H9 (cell line): Measurements from ENCODE around the gene SYNPO. TPM values are rescaled to one million over a fixed set of nuclear protein-coding genes. Genes with fewer than 3 reads are reported as not detected.

ENCODE experiments used
- DNase-seq: peaks from one replicate; pipeline ENCODE4 v3.0.0-alpha.2; 2017
- H2AFZ ChIP-seq: one replicate; pipeline ENCODE4 v1.6.1; 2013; ENCODE audit warnings: mild to moderate bottlenecking, low read length, control low read depth, moderate library complexity
- H2AK5ac ChIP-seq: 2 replicates; pipeline ENCODE4 v1.6.1; 2013; ENCODE audit warnings: low read length, control low read depth, mixed read lengths; ENCODE audit not compliant: insufficient read length
- H2BK120ac ChIP-seq: one replicate; pipeline ENCODE4 v1.6.1; 2013; ENCODE audit warnings: low read depth, mild to moderate bottlenecking, low read length, control low read depth, inconsistent platforms; ENCODE audit not compliant: poor library complexity, severe bottlenecking
- H2BK12ac ChIP-seq: 2 replicates; pipeline ENCODE4 v1.6.1; 2013; ENCODE audit warnings: low read length, control low read depth, mixed read lengths, low read depth; ENCODE audit not compliant: insufficient read length
- H2BK15ac ChIP-seq: 2 replicates; pipeline ENCODE4 v1.6.1; 2013; ENCODE audit warnings: low read depth, low read length, control low read depth
- H2BK20ac ChIP-seq: one replicate; pipeline ENCODE4 v1.6.1; 2013; ENCODE audit warnings: low read depth, mild to moderate bottlenecking, low read length, control low read depth, inconsistent platforms; ENCODE audit not compliant: poor library complexity, severe bottlenecking
- H2BK5ac ChIP-seq: 2 replicates; pipeline ENCODE4 v1.6.1; 2013; ENCODE audit warnings: low read length, control low read depth, mixed read lengths; ENCODE audit not compliant: insufficient read length
- H3K14ac ChIP-seq: 2 replicates; pipeline ENCODE4 v1.6.1; 2013; ENCODE audit warnings: low read length, control low read depth; ENCODE audit not compliant: insufficient read depth
- H3K18ac ChIP-seq: 2 replicates; pipeline ENCODE4 v1.6.1; 2013; ENCODE audit warnings: low read depth, mild to moderate bottlenecking, mixed read lengths, low read length, control low read depth; ENCODE audit not compliant: insufficient read length
- H3K23ac ChIP-seq: 2 replicates; pipeline ENCODE4 v1.6.1; 2013; ENCODE audit warnings: low read length, control low read depth, mixed read lengths, low read depth; ENCODE audit not compliant: insufficient read length
- H3K23me2 ChIP-seq: 2 replicates; pipeline ENCODE4 v1.6.1; 2013; ENCODE audit warnings: low read depth, mild to moderate bottlenecking, mixed read lengths, low read length, control low read depth; ENCODE audit not compliant: insufficient read length, poor library complexity, severe bottlenecking
- H3K27ac ChIP-seq: 2 replicates; pipeline ENCODE4 v1.5.1; 2013; ENCODE audit warnings: low read length, control low read depth, mixed read lengths, low read depth; ENCODE audit not compliant: insufficient read length
- H3K27me3 ChIP-seq: 2 replicates; pipeline ENCODE4 v1.6.1; 2013; ENCODE audit warnings: low read length, control low read depth, inconsistent platforms; ENCODE audit not compliant: insufficient read depth
- H3K4ac ChIP-seq: 2 replicates; pipeline ENCODE4 v1.6.1; 2013; ENCODE audit warnings: low read depth, mild to moderate bottlenecking, control low read depth, inconsistent platforms, low read length, moderate library complexity
- H3K4me1 ChIP-seq: 2 replicates; pipeline ENCODE4 v1.6.1; 2013; ENCODE audit warnings: low read length, control low read depth, inconsistent platforms; ENCODE audit not compliant: insufficient read depth
- H3K4me2 ChIP-seq: 2 replicates; pipeline ENCODE4 v1.6.1; 2013; ENCODE audit warnings: low read length, control low read depth, mixed read lengths; ENCODE audit not compliant: insufficient read length, insufficient read depth
- H3K56ac ChIP-seq: 2 replicates; pipeline ENCODE4 v1.6.1; 2013; ENCODE audit warnings: low read depth, mild to moderate bottlenecking, mixed read lengths, low read length, control low read depth; ENCODE audit not compliant: insufficient read length
- H3K79me1 ChIP-seq: 2 replicates; pipeline ENCODE4 v1.6.1; 2013; ENCODE audit warnings: low read depth, mild to moderate bottlenecking, moderate library complexity, low read length, control low read depth, inconsistent platforms; ENCODE audit not compliant: insufficient read depth, poor library complexity, severe bottlenecking
- H3K79me2 ChIP-seq: 2 replicates; pipeline ENCODE4 v1.6.1; 2013; ENCODE audit warnings: low read length, control low read depth, inconsistent platforms; ENCODE audit not compliant: insufficient read depth
- H3K9ac ChIP-seq: 2 replicates; pipeline ENCODE4 v1.6.1; 2013; ENCODE audit warnings: low read length, control low read depth, mixed read lengths; ENCODE audit not compliant: insufficient read length; ENCODE audit errors: extremely low read depth
- H3K9me3 ChIP-seq: one replicate; pipeline ENCODE4 v1.6.1; 2013; ENCODE audit warnings: low read depth, low read length, inconsistent platforms; ENCODE audit not compliant: control insufficient read depth
- H3T11ph ChIP-seq: one replicate; pipeline ENCODE4 v1.6.1; 2013; ENCODE audit warnings: mild to moderate bottlenecking, low read length, control low read depth, inconsistent platforms
- H4K20me1 ChIP-seq: one replicate; pipeline ENCODE4 v1.6.1; 2013; ENCODE audit not compliant: control insufficient read depth, insufficient read length, insufficient read depth
- H4K5ac ChIP-seq: 2 replicates; pipeline ENCODE4 v1.6.1; 2013; ENCODE audit warnings: low read depth, mild to moderate bottlenecking, mixed read lengths, low read length, control low read depth; ENCODE audit not compliant: insufficient read length
- H4K8ac ChIP-seq: replicated peaks from 2 replicates; pipeline ENCODE4 v1.6.1; 2013; ENCODE audit warnings: low read length, control low read depth, mixed read lengths, low read depth; ENCODE audit not compliant: insufficient read length
- H4K91ac ChIP-seq: 2 replicates; pipeline ENCODE4 v1.6.1; 2013; ENCODE audit warnings: low read depth, mild to moderate bottlenecking, moderate library complexity, mixed read lengths, low read length, control low read depth; ENCODE audit not compliant: insufficient read length
- H3K27ac Mint-ChIP-seq, 3 experiments: 2 replicates in 2 of 3; 3 replicates in 1 of 3; pipeline ENCODE4 v1.8.0; 2020 to 2021; ENCODE audit warnings: mixed read lengths in 3 of 3, mild to moderate bottlenecking in 1 of 3, moderate library complexity in 1 of 3
- H3K27me3 Mint-ChIP-seq: 2 replicates; pipeline ENCODE4 v1.8.0; 2021; ENCODE audit warnings: low read depth, mild to moderate bottlenecking, moderate library complexity, mixed read lengths
- H3K36me3 Mint-ChIP-seq, 3 experiments: 2 replicates in 2 of 3; 3 replicates in 1 of 3; pipeline ENCODE4 v1.8.0; 2020 to 2021; ENCODE audit warnings: low read depth in 3 of 3, mixed read lengths in 3 of 3; ENCODE audit not compliant: insufficient read depth in 1 of 3
- H3K4me1 Mint-ChIP-seq, 2 experiments: 2 replicates each; pipeline ENCODE4 v1.8.0; 2020; ENCODE audit warnings: mixed read lengths in 2 of 2
- H3K4me3 Mint-ChIP-seq, 2 experiments: 2 replicates in 1 of 2; 3 replicates in 1 of 2; pipeline ENCODE4 v1.8.0; 2020 to 2021; ENCODE audit warnings: mild to moderate bottlenecking in 2 of 2, mixed read lengths in 2 of 2, moderate library complexity in 1 of 2
- H3K9me3 Mint-ChIP-seq, 2 experiments: 2 replicates in 1 of 2; 3 replicates in 1 of 2; pipeline ENCODE4 v1.8.0; 2020; ENCODE audit warnings: mild to moderate bottlenecking in 2 of 2, mixed read lengths in 2 of 2, moderate library complexity in 1 of 2
- CTCF ChIP-seq: fragments of 200-600 bp; sonication (generic); conservative IDR thresholded peaks from 3 replicates; pipeline ENCODE4 v1.8.0; 2021; ENCODE audit warnings: antibody characterized with exemption, mild to moderate bottlenecking
- WGBS: extraction: QIAGEN DNeasy Blood & Tissue Kit; methylation state at CpG from one replicate; pipeline ENCODE4 v1.1.7; 2013; ENCODE audit warnings: missing lambda C conversion rate, low lambda C conversion rate, mixed read lengths; ENCODE audit not compliant: insufficient read length; ENCODE audit errors: extremely low coverage; 5-methylcytosine and 5-hydroxymethylcytosine counted together
- total RNA-seq: library from RNA; stranded (reverse); gene quantifications from 2 replicates; pipeline ENCODE4 v1.2.1, GENCODE V29; 2021

SYNPO gene
- total RNA-seq, 1 experiment from 2014 or later, result 1.7 TPM

- no peak for TF ChIP-seq CTCF
- Histone ChIP-seq H3K79me2 (no peaks in the 10 kb centered on the region), H2BK5ac (no peak within 1 kb of the TSS), H3K23me2 (peaks cover 3% of the 10 kb centered on the region), H4K5ac (no peak within 1 kb of the TSS), H3K18ac (no peak within 1 kb of the TSS), H2BK15ac (no peak within 1 kb of the TSS), H3K9me3 (no peaks in the 10 kb centered on the region), H3K4ac (no peak within 1 kb of the TSS), H3T11ph (no peak within 1 kb of the TSS), H3K27me3 (no peaks in the 10 kb centered on the region; the same call in 1 of the 2 replicates), H2AFZ (no peak within 1 kb of the TSS), H2BK120ac (no peak within 1 kb of the TSS), H4K91ac (no peak within 1 kb of the TSS), H3K23ac (no peak within 1 kb of the TSS), H3K27ac (no peak within 1 kb of the TSS), H3K56ac (no peak within 1 kb of the TSS), H3K79me1 (no peaks in the 10 kb centered on the region), H2AK5ac (no peak within 1 kb of the TSS), H3K4me1 (no peaks in the 10 kb centered on the region), H3K4me2 (no peak within 1 kb of the TSS), H2BK20ac (no peak within 1 kb of the TSS), H4K20me1 (no peaks in the 10 kb centered on the region), H2BK12ac (no peak within 1 kb of the TSS), H4K8ac (no peak within 1 kb of the TSS), H3K9ac (no peak within 1 kb of the TSS), H3K14ac (no peak within 1 kb of the TSS)
- H3K27ac Mint-ChIP-seq, result peak within 1 kb of the TSS in 2 of 3 experiments; percentile 11 to 62; a peak in 4 of 7 replicates
- WGBS, result no CpG with 5 or more reads among the region's 7 CpGs
- H3K4me1 Mint-ChIP-seq, result peaks cover 17 to 39% of the 10 kb centered on the region in 2 experiments
- peak within 1 kb of the TSS in 1 of 2 experiments; percentile 53; a peak in 3 of 5 replicates for H3K4me3 Mint-ChIP-seq
- H3K36me3 Mint-ChIP-seq, result no peaks in the 10 kb centered on the region; a peak in 1 of 7 replicates
- H3K9me3 Mint-ChIP-seq, result no peaks in the 10 kb centered on the region
- DNase-seq, result peak; percentile 26
- peaks cover 20% of the 10 kb centered on the region for H3K27me3 Mint-ChIP-seq
Observed at GRCh38 chr5:150661086-150661485, 20.6 kb downstream of the SYNPO start, which contains the start of gene MYOZ3. MYOZ3 (plus strand) TSS chr5:150661251; CDS start chr5:150662942, 1,691 bp downstream.
